Thoracic aorta (tissue), 2 donors: ENCODE data around the gene NLRP6. TPM values are rescaled to one million over a fixed set of nuclear protein-coding genes. Genes with fewer than 3 reads are reported as not detected.

Experiments
- ATAC-seq: fragments of 150-250 bp; one replicate; pipeline ENCODE4 v1.8.0; 2017; ENCODE audit warnings: low read depth; ENCODE audit not compliant: insufficient number of reproducible peaks, low FRiP score
- DNase-seq: peaks from one replicate; pipeline ENCODE4 v3.0.0-alpha.2; 2020; ENCODE audit warnings: low spot score
- H3K27ac ChIP-seq, 2 donors: fragments of 200-600 bp; sonication (generic); 1 replicate in 1 of 2; 2 replicates in 1 of 2; pipeline ENCODE4 v1.5.1; 2016; ENCODE audit warnings: mild to moderate bottlenecking in 2 of 2, moderate library complexity in 2 of 2
- H3K27me3 ChIP-seq: fragments of 200-600 bp; sonication (generic); replicated peaks from 2 replicates; pipeline ENCODE4 v1.6.0; 2016; ENCODE audit warnings: mild to moderate bottlenecking; ENCODE audit not compliant: insufficient read depth
- H3K36me3 ChIP-seq: fragments of 200-600 bp; sonication (generic); one replicate; pipeline ENCODE4 v1.5.1; 2016
- H3K4me1 ChIP-seq, 2 donors: fragments of 200-600 bp; sonication (generic); 1 replicate in 1 of 2; 2 replicates in 1 of 2; pipeline versions ENCODE4 v1.5.1 to v1.6.0; 2016; ENCODE audit warnings: low read depth in 2 of 2, mild to moderate bottlenecking in 1 of 2; ENCODE audit not compliant: control insufficient read depth in 1 of 2
- H3K4me3 ChIP-seq: fragments of 200-600 bp; sonication (generic); 2 replicates; pipeline ENCODE4 v1.5.1; 2016; ENCODE audit warnings: mild to moderate bottlenecking
- H3K9me3 ChIP-seq: fragments of 200-600 bp; sonication (generic); 2 replicates; pipeline ENCODE4 v1.5.1; 2016
- CTCF ChIP-seq: fragments of 200-600 bp; sonication (generic); IDR thresholded peaks from one replicate; pipeline ENCODE4 v1.5.1; 2019; ENCODE audit warnings: antibody characterized with exemption
- total RNA-seq, 2 donors: library from RNA; depleted of rRNA; stranded (reverse); fragments of >200 nt; gene quantifications; one replicate each; pipeline versions ENCODE4 v1.1.0 to v1.2.3, GENCODE V29; 2016

Gene NLRP6
- total RNA-seq, 2 donors from 2014 or later = 5.6 to 6.6 TPM

GRCh38 chr11:251550-251949 is 26.7 kb upstream of the NLRP6 start:
- H3K4me1 ChIP-seq = no peaks in the 10 kb centered on the region
- no peak for ATAC-seq
- no peak overlapping the region for H3K4me3 ChIP-seq
- H3K36me3 ChIP-seq = peaks cover 53% of the 10 kb centered on the region
- no peak for TF ChIP-seq CTCF
- no peak for DNase-seq
- no peaks in the 10 kb centered on the region for H3K9me3 ChIP-seq
- no peaks in the 10 kb centered on the region for H3K27me3 ChIP-seq
- no peak overlapping the region for H3K27ac ChIP-seq

GRCh38 chr11:252666-253065 is 25.5 kb upstream of the NLRP6 start:
- Histone ChIP-seq H3K4me3 (no peak overlapping the region), H3K9me3 (no peaks in the 10 kb centered on the region), H3K27ac (no peak overlapping the region), H3K36me3 (peaks cover 43% of the 10 kb centered on the region), H3K27me3 (no peaks in the 10 kb centered on the region), H3K4me1 (no peaks in the 10 kb centered on the region)
- no peak for ATAC-seq
- no peak for DNase-seq
- TF ChIP-seq CTCF = no peak

GRCh38 chr11:253160-253885 is 24.9 kb upstream of the NLRP6 start:
- DNase-seq = no peak
- no peak for TF ChIP-seq CTCF
- peaks cover 37% of the 10 kb centered on the region for H3K36me3 ChIP-seq
- H3K9me3 ChIP-seq = no peaks in the 10 kb centered on the region
- no peaks in the 10 kb centered on the region for H3K4me1 ChIP-seq
- H3K27me3 ChIP-seq = no peaks in the 10 kb centered on the region
- no peak overlapping the region for H3K27ac ChIP-seq
- ATAC-seq = no peak
- H3K4me3 ChIP-seq = no peak overlapping the region

GRCh38 chr11:253886-254270 is 24.3 kb upstream of the NLRP6 start:
- ATAC-seq = no peak
- H3K4me3 ChIP-seq = no peak overlapping the region
- DNase-seq = no peak
- H3K4me1 ChIP-seq = no peaks in the 10 kb centered on the region
- no peak overlapping the region for H3K27ac ChIP-seq
- H3K36me3 ChIP-seq = peaks cover 32% of the 10 kb centered on the region
- H3K27me3 ChIP-seq = no peaks in the 10 kb centered on the region
- no peaks in the 10 kb centered on the region for H3K9me3 ChIP-seq
- no peak for TF ChIP-seq CTCF

GRCh38 chr11:255176-255575 is 23.0 kb upstream of the NLRP6 start:
- no peak overlapping the region for H3K27ac ChIP-seq
- no peaks in the 10 kb centered on the region for H3K9me3 ChIP-seq
- H3K36me3 ChIP-seq = peaks cover 28% of the 10 kb centered on the region
- no peak for TF ChIP-seq CTCF
- H3K27me3 ChIP-seq = no peaks in the 10 kb centered on the region
- DNase-seq (no peak), ATAC-seq (no peak)
- H3K4me3 ChIP-seq = no peak overlapping the region
- H3K4me1 ChIP-seq = no peaks in the 10 kb centered on the region
